ENCODE results near the gene RPL23.
A peak's percentile ranks its signal among the peaks of the same experiment; 100 is the strongest.

DNA sequence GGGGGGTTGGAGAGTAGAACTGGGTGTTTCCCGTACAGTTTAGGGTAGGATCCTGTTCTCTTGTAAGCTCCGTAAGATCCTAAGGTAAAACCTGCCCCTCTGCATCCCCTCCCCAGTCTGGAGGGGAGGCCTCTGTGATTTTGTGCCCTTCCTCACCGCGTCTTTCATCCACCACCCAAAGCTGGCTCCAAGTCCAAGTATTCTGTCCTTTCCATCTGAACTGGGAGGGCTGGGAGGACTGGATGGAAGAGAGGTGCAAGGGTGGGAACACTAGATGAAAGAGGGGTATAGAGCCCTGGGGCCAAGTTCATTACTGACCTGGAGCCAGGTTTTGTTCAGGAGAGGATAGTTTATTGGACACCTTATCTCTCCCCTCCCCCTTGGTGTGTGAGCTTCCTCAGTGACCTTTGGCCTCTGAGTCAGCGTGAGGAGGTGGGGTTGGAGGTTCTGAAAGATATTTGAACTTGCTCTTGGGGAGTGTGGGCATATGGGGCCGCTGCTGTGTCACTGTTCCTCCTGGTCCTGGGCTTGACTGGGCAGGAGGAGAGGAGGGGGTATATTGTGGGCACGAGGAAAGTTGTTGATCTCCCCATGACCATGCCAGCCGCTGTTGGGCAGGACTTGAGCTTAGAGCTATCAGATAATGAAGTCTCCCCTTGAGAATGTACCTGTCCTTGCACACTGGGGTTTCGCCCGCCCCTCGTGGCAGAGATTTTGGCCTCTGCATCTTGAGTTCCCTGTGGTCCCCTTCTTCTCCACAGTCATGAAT, 17.9 kb upstream of the RPL23 start:
- TF ChIP-seq POLR2A (IDR thresholded peaks at IDR 0.05; ENCODE audit: low read length), result peak; percentile 46
- TF ChIP-seq GATA1 (IDR thresholded peaks at IDR 0.05; ENCODE audit: low read depth, low read length), result no peak

Data from erythroblast (primary cell).